H1 (cell line): ENCODE data around the gene GPC1. TPM values are rescaled to one million over a fixed set of nuclear protein-coding genes. Genes with fewer than 3 reads are reported as not detected.

Experiments
- CTCF ChIA-PET: fragments of 300-600 bp; sonication (Branson Sonifier 250); formaldehyde crosslinking; loops from one replicate; lab custom pipeline; 2021; ENCODE audit not compliant: partially characterized antibody; lab: Charles Lee
- POLR2A ChIA-PET: fragments of 300-600 bp; sonication (Branson Sonifier 250); formaldehyde crosslinking; loops from one replicate; lab custom pipeline; 2021; ENCODE audit warnings: inconsistent platforms; ENCODE audit not compliant: partially characterized antibody; lab: Charles Lee
- DNase-seq, 2 experiments: peaks; one replicate each; pipeline versions ENCODE4 v3.0.0 to v3.0.0-alpha.2; 2010 to 2022; ENCODE audit warnings: low spot score in 2 of 2, low read depth in 1 of 2, mixed read lengths in 1 of 2
- FAIRE-seq: peaks from 2 replicates; lab custom pipeline; 2011; peaks lifted over from hg19 to GRCh38; lab: Jason Lieb, UNC
- H2AFZ ChIP-seq: 2 replicates; pipeline ENCODE4 v1.8.1; 2012; ENCODE audit warnings: low read length, inconsistent platforms
- H2AK5ac ChIP-seq: 2 replicates; pipeline ENCODE4 v1.6.1; 2013; ENCODE audit warnings: low read depth, low read length
- H2BK120ac ChIP-seq: replicated peaks from 2 replicates; pipeline ENCODE3; 2013; ENCODE audit warnings: low read depth, low read length, inconsistent platforms
- H2BK12ac ChIP-seq: 2 replicates; pipeline ENCODE4 v1.6.1; 2013; ENCODE audit warnings: low read depth, low read length
- H2BK15ac ChIP-seq: 2 replicates; pipeline ENCODE4 v1.6.1; 2013; ENCODE audit warnings: low read length
- H2BK20ac ChIP-seq: 2 replicates; pipeline ENCODE4 v1.6.1; 2013; ENCODE audit warnings: low read length
- H2BK5ac ChIP-seq: 2 replicates; pipeline ENCODE4 v1.6.1; 2013; ENCODE audit warnings: low read depth, low read length
- H3K14ac ChIP-seq: 2 replicates; pipeline ENCODE4 v1.6.1; 2013; ENCODE audit warnings: inconsistent platforms; ENCODE audit not compliant: insufficient read length
- H3K18ac ChIP-seq: 2 replicates; pipeline ENCODE4 v1.6.1; 2013; ENCODE audit warnings: low read length; ENCODE audit errors: extremely low read depth
- H3K23ac ChIP-seq: 2 replicates; pipeline ENCODE4 v1.6.1; 2013; ENCODE audit warnings: inconsistent platforms; ENCODE audit not compliant: insufficient read length
- H3K23me2 ChIP-seq: 2 replicates; pipeline ENCODE4 v1.6.1; 2013; ENCODE audit warnings: low read depth, low read length
- H3K27ac ChIP-seq: 2 replicates; pipeline ENCODE4 v1.6.1; 2011; ENCODE audit warnings: low read depth, low read length, inconsistent platforms
- H3K27me3 ChIP-seq, 4 experiments: replicated peaks in 1 of 4; 1 replicate in 1 of 4; 2 replicates in 3 of 4; pipeline versions ENCODE4 v1.6.1 to v1.8.1; 2011 to 2013; ENCODE audit warnings: low read length in 3 of 4, mild to moderate bottlenecking in 3 of 4, inconsistent platforms in 2 of 4, mixed read lengths in 2 of 4, moderate library complexity in 1 of 4; ENCODE audit not compliant: control insufficient read depth in 3 of 4, insufficient read depth in 3 of 4; ENCODE audit errors: extremely low read depth in 1 of 4
- H3K36me3 ChIP-seq, 4 experiments: 2 replicates each; pipeline versions ENCODE4 v1.6.1 to v1.8.1; 2011 to 2013; ENCODE audit warnings: mild to moderate bottlenecking in 4 of 4, low read length in 3 of 4, moderate library complexity in 2 of 4, control low read depth in 1 of 4, inconsistent platforms in 1 of 4; ENCODE audit not compliant: insufficient read depth in 4 of 4, control insufficient read depth in 2 of 4
- H3K4ac ChIP-seq: replicated peaks from 2 replicates; pipeline ENCODE3; 2013; ENCODE audit warnings: low read length, low read depth, mixed read lengths, inconsistent platforms; ENCODE audit not compliant: insufficient read length
- H3K4me1 ChIP-seq, 4 experiments: replicated peaks in 1 of 4; 1 replicate in 1 of 4; 2 replicates in 3 of 4; pipeline versions ENCODE4 v1.6.1 to v1.8.1; 2011 to 2013; ENCODE audit warnings: low read length in 3 of 4, inconsistent platforms in 2 of 4, mixed read lengths in 1 of 4; ENCODE audit not compliant: insufficient read depth in 4 of 4, control insufficient read depth in 3 of 4
- H3K4me2 ChIP-seq, 2 experiments: 2 replicates each; pipeline versions ENCODE4 v1.6.1 to v1.8.1; 2011 to 2013; ENCODE audit warnings: low read depth in 2 of 2, low read length in 2 of 2, control low read depth in 1 of 2, inconsistent platforms in 1 of 2, mild to moderate bottlenecking in 1 of 2; ENCODE audit not compliant: insufficient read depth in 1 of 2
- H3K4me3 ChIP-seq, 4 experiments: fragments of 200-600, 300-600 bp in 1 of 4; sonication (generic), shearing (Covaris generic), sonication (Bioruptor Twin) in 1 of 4; 2 replicates each; pipeline versions ENCODE4 v1.5.1 to v1.8.1; 2011 to 2016; ENCODE audit warnings: low read length in 4 of 4, low read depth in 3 of 4, control low read depth in 2 of 4, inconsistent platforms in 2 of 4, mild to moderate bottlenecking in 2 of 4, mixed read lengths in 1 of 4, moderate library complexity in 1 of 4; ENCODE audit not compliant: insufficient read depth in 2 of 4; ENCODE audit errors: extremely low read depth in 1 of 4
- H3K56ac ChIP-seq: replicated peaks from 2 replicates; pipeline ENCODE3; 2013; ENCODE audit warnings: low read depth, mild to moderate bottlenecking, mixed read lengths, low read length, inconsistent platforms; ENCODE audit not compliant: insufficient read length
- H3K79me1 ChIP-seq: 2 replicates; pipeline ENCODE4 v1.6.1; 2013; ENCODE audit warnings: low read depth, low read length, control low read depth
- H3K79me2 ChIP-seq, 2 experiments: 2 replicates each; pipeline versions ENCODE4 v1.6.1 to v1.8.1; 2012 to 2013; ENCODE audit warnings: low read length in 2 of 2, mild to moderate bottlenecking in 2 of 2, inconsistent platforms in 1 of 2; ENCODE audit not compliant: insufficient read depth in 2 of 2, control insufficient read depth in 1 of 2
- H3K9ac ChIP-seq, 4 experiments: replicated peaks in 1 of 4; 1 replicate in 1 of 4; 2 replicates in 3 of 4; pipeline versions ENCODE4 v1.6.1 to v1.8.1; 2011 to 2013; ENCODE audit warnings: low read depth in 3 of 4, low read length in 3 of 4, control low read depth in 2 of 4, mild to moderate bottlenecking in 2 of 4, moderate library complexity in 2 of 4, inconsistent platforms in 1 of 4; ENCODE audit errors: extremely low read depth in 1 of 4
- H3K9me3 ChIP-seq, 2 experiments: 2 replicates each; pipeline versions ENCODE4 v1.6.1 to v1.8.1; 2012 to 2013; ENCODE audit warnings: mild to moderate bottlenecking in 2 of 2, moderate library complexity in 2 of 2, control low read depth in 1 of 2, inconsistent platforms in 1 of 2, low read depth in 1 of 2, low read length in 1 of 2, mixed read lengths in 1 of 2; ENCODE audit not compliant: insufficient read depth in 2 of 2
- H4K20me1 ChIP-seq, 2 experiments: replicated peaks in 1 of 2; 2 replicates each; pipeline versions ENCODE3 to v1.8.1; 2011 to 2013; ENCODE audit warnings: inconsistent platforms in 2 of 2, low read length in 2 of 2, mild to moderate bottlenecking in 1 of 2; ENCODE audit not compliant: insufficient read depth in 2 of 2, control insufficient read depth in 1 of 2
- H4K5ac ChIP-seq: 2 replicates; pipeline ENCODE4 v1.6.1; 2013; ENCODE audit warnings: low read length, low read depth, mixed read lengths, inconsistent platforms; ENCODE audit not compliant: insufficient read length
- H4K8ac ChIP-seq: 2 replicates; pipeline ENCODE4 v1.8.0; 2013; ENCODE audit warnings: mild to moderate bottlenecking, moderate library complexity, low read length, inconsistent platforms; ENCODE audit not compliant: insufficient read depth; ENCODE audit errors: extremely low read depth
- H4K91ac ChIP-seq: replicated peaks from 2 replicates; pipeline ENCODE3; 2013; ENCODE audit warnings: low read length, mixed read lengths, inconsistent platforms; ENCODE audit not compliant: insufficient read length
- ATF3 ChIP-seq: IDR thresholded peaks from 2 replicates; pipeline ENCODE4 v1.6.1; 2011; ENCODE audit warnings: low read depth, mild to moderate bottlenecking, low read length; ENCODE audit not compliant: insufficient read depth
- CBX8 ChIP-seq: fragments of 300-800, 300-1000 bp; sonication (generic); IDR thresholded peaks from 2 replicates; pipeline ENCODE4 v1.7.1; 2016; ENCODE audit warnings: low read depth, low read length, borderline replicate concordance
- CEBPB ChIP-seq: IDR thresholded peaks from 2 replicates; pipeline ENCODE4 v1.6.1; 2012; ENCODE audit warnings: low read depth, low read length
- EGR1 ChIP-seq: IDR thresholded peaks from 2 replicates; pipeline ENCODE4 v1.6.1; 2011; ENCODE audit warnings: low read depth, low read length, borderline replicate concordance
- GABPA ChIP-seq: IDR thresholded peaks from 2 replicates; pipeline ENCODE4 v1.6.1; 2011; ENCODE audit warnings: mild to moderate bottlenecking, low read length, moderate library complexity, borderline replicate concordance; ENCODE audit not compliant: insufficient read depth
- KDM4A ChIP-seq: IDR thresholded peaks from one replicate; pipeline ENCODE4 v1.7.1; 2012; ENCODE audit warnings: low read depth, mild to moderate bottlenecking, moderate library complexity, low read length, inconsistent platforms; ENCODE audit not compliant: severe bottlenecking
- PHF8 ChIP-seq: fragments of 200-600 bp; sonication (generic); conservative IDR thresholded peaks from 2 replicates; pipeline ENCODE4 v1.7.1; 2012; ENCODE audit warnings: low read depth, mild to moderate bottlenecking, inconsistent platforms, low read length, moderate library complexity
- SAP30 ChIP-seq: fragments of 300-600 bp; sonication (generic); IDR thresholded peaks from 2 replicates; pipeline ENCODE4 v1.7.1; 2012; ENCODE audit warnings: low read length, moderate library complexity, mild to moderate bottlenecking, inconsistent platforms; ENCODE audit not compliant: insufficient read depth, insufficient replicate concordance
- SIRT6 ChIP-seq: IDR thresholded peaks from one replicate; pipeline ENCODE4 v1.7.1; 2012; ENCODE audit warnings: low read length, inconsistent platforms
- WGBS, 2 experiments: shearing (Covaris generic) in 1 of 2; methylation state at CpG; one replicate each; pipeline versions ENCODE4 v1.1.6 to v1.1.7; 2013 to 2015; ENCODE audit warnings: low lambda C conversion rate in 2 of 2, mixed read lengths in 2 of 2, inconsistent platforms in 1 of 2, low coverage in 1 of 2, missing lambda C conversion rate in 1 of 2; ENCODE audit not compliant: insufficient replicate concordance in 2 of 2, insufficient coverage in 1 of 2, insufficient read length in 1 of 2; ENCODE audit errors: extremely low coverage in 1 of 2, missing lambda C conversion rate in 1 of 2; 5-methylcytosine and 5-hydroxymethylcytosine counted together
- polyA plus RNA-seq, 7 experiments: library from polyadenylated mRNA; depleted of rRNA in 3 of 7; stranded (reverse) in 5 of 7; unstranded in 2 of 7; fragments of >200 nt in 5 of 7; fragments of 200-250 nt in 2 of 7; gene quantifications; 1 replicate in 5 of 7; 2 replicates in 1 of 7; 4 replicates in 1 of 7; pipeline versions ENCODE4 v1.2.1 to v1.2.3, GENCODE V29; 2011 to 2013; ENCODE audit warnings: missing spikeins in 2 of 7, mixed read lengths in 2 of 7
- total RNA-seq: library from RNA; stranded (reverse); fragmentation: NEBNext Ultra II Directional; extraction: Animal tissue kit (Norgen Biotek cat#: 25700); gene quantifications from 2 replicates; pipeline ENCODE4 v1.2.1, GENCODE V29; 2021

Gene GPC1
- total and polyA plus RNA-seq, 2 of the 8 experiments (the other 6 are each of a cell fraction or from before 2014, with no cell fraction given), result 21.9 to 28.3 TPM

GRCh38 chr2:240435948-240436682 is 652 bp downstream of the GPC1 start:
- no peak for FAIRE-seq
- no peak overlapping the region for H3K56ac ChIP-seq
- H2AK5ac ChIP-seq, result no peak overlapping the region
- peaks cover 14 to 36% (median 23%) of the 10 kb centered on the region in 4 experiments for H3K27me3 ChIP-seq
- ChIA-PET POLR2A (interaction anchor here (1.3 to 2.1 kb wide), 2 partner anchors 19 to 144 kb away, joined by 3 to 12 read pairs; no protein-coding TSS in a partner anchor), CTCF (interaction anchor here (0.5 to 1.7 kb wide), 5 partner anchors 9 to 514 kb away, joined by 3 to 7 read pairs (median 4); no protein-coding TSS in a partner anchor)
- H4K8ac ChIP-seq, result peak overlapping the region; percentile 60
- no peak overlapping the region for H3K14ac ChIP-seq
- no peak overlapping the region for H2AFZ ChIP-seq
- H2BK20ac ChIP-seq, result no peak overlapping the region
- H4K91ac ChIP-seq, result no peak overlapping the region
- H3K9me3 ChIP-seq, result no peaks in the 10 kb centered on the region
- 2% methylated on average over 48 of the region's 88 CpGs; no CpG with 5 or more reads in 1 of the 2 experiments for WGBS, 2 experiments
- no peak overlapping the region for H2BK15ac ChIP-seq
- H4K20me1 ChIP-seq, result peaks cover 22 to 28% of the 10 kb centered on the region in 2 experiments
- peaks cover 7% of the 10 kb centered on the region; the same call in 1 of the 2 replicates for H3K23me2 ChIP-seq
- H3K9ac ChIP-seq, result peak overlapping the region in 3 of 4 experiments; percentile 45 to 66 (median 62); a peak in 5 of 7 replicates
- H2BK12ac ChIP-seq, result no peak overlapping the region
- H3K79me1 ChIP-seq, result peaks cover 2% of the 10 kb centered on the region; the same call in 1 of the 2 replicates
- H3K4me1 ChIP-seq, result peaks cover 0 to 16% (median 1%) of the 10 kb centered on the region in 4 experiments; a peak in 6 of 7 replicates
- no peak overlapping the region for H3K27ac ChIP-seq
- H3K79me2 ChIP-seq, result peaks cover 0 to 9% of the 10 kb centered on the region in 2 experiments; a peak in 1 of 4 replicates
- H3K36me3 ChIP-seq, result no peaks in the 10 kb centered on the region
- H3K4me3 ChIP-seq, result peak overlapping the region; percentile 44 to 80 (median 48)
- peak overlapping the region; percentile 68 to 73 for H3K4me2 ChIP-seq
- no peak overlapping the region for H3K4ac ChIP-seq
- no peak overlapping the region for H2BK5ac ChIP-seq
- H3K18ac ChIP-seq, result no peak overlapping the region; the same call in 1 of the 2 replicates
- no peak overlapping the region for H4K5ac ChIP-seq
- no peak overlapping the region for H3K23ac ChIP-seq
- no peak overlapping the region for H2BK120ac ChIP-seq
- DNase-seq, result no peak
- TF ChIP-seq CBX8, result no peak
- TF ChIP-seq SAP30, result no peak
- no peak for TF ChIP-seq CEBPB
- TF ChIP-seq ATF3, result no peak
- 0 out of 2 replicates have a peak, but pooled peaks have one; percentile 21 for TF ChIP-seq PHF8
- 0 out of 2 replicates have a peak, but pooled peaks have one; percentile 27 for TF ChIP-seq GABPA
- TF ChIP-seq KDM4A, result peak; percentile 61
- no peak for TF ChIP-seq EGR1
- TF ChIP-seq SIRT6, result no peak
